K562 (cell line): ENCODE data around the gene OR7A5. TPM values are rescaled to one million over a fixed set of nuclear protein-coding genes. Genes with fewer than 3 reads are reported as not detected.
"Not testable (repeated sequence)": the region's sequence is repeated elsewhere in the genome, so short reads cannot be mapped to it uniquely, and the experiment has no call there.

Experiments
- ATAC-seq: fragments of 200-7000 bp; cut with Tn5 transposase; 3 replicates; pipeline ENCODE4 v1.9.1; 2020; ENCODE audit warnings: moderate library complexity
- BruUV-seq: library from RNA; stranded (reverse); fragments of 400-500 nt; replicated peaks from 2 replicates; lab custom pipeline; 2021; lab: Mats Ljungman, UMichigan
- CTCF ChIA-PET: fragments of 300-600 bp; formaldehyde crosslinking; extraction: SDS; loops from one replicate; lab custom pipeline; 2021; ENCODE audit warnings: low intra/inter-chr PET ratio; lab: Yijun Ruan, JAX
- POLR2A ChIA-PET: fragments of 300-600, 350-650 bp; sonication (Branson Sonifier 250); formaldehyde crosslinking; extraction: SDS; loops from one replicate; lab custom pipeline; 2021; ENCODE audit warnings: antibody characterized with exemption, inconsistent platforms; lab: Yijun Ruan, JAX
- DNase-seq, 4 experiments: peaks; one replicate each; pipeline versions ENCODE4 v3.0.0 to v3.0.0-alpha.2; 2011 to 2018; ENCODE audit warnings: low spot score in 3 of 4, mixed read lengths in 3 of 4; ENCODE audit errors: extremely low read depth in 1 of 4
- FAIRE-seq: peaks from 2 replicates; lab custom pipeline; 2011; peaks lifted over from hg19 to GRCh38; lab: Jason Lieb, UNC
- H2AFZ ChIP-seq: 2 replicates; pipeline ENCODE4 v1.6.0; 2011; ENCODE audit warnings: low read depth, low read length, control low read depth, inconsistent platforms
- H3K27ac ChIP-seq: fragments of 200-600 bp; 3 replicates; pipeline ENCODE4 v1.8.0; 2011; ENCODE audit warnings: low read depth, mild to moderate bottlenecking, control low read depth, inconsistent platforms, low read length, moderate library complexity, mixed read lengths; ENCODE audit errors: extremely low read depth
- H3K27me3 ChIP-seq, 2 experiments: fragments of 300-600 bp in 1 of 2; 2 replicates in 1 of 2; 3 replicates in 1 of 2; pipeline versions ENCODE4 v1.6.0 to v1.8.0; 2011; ENCODE audit warnings: inconsistent platforms in 2 of 2, low read length in 2 of 2, mild to moderate bottlenecking in 1 of 2, mixed read lengths in 1 of 2, moderate library complexity in 1 of 2; ENCODE audit not compliant: control insufficient read depth in 2 of 2, insufficient read depth in 2 of 2
- H3K36me3 ChIP-seq: fragments of 300-600 bp; 3 replicates; pipeline ENCODE4 v1.8.0; 2011; ENCODE audit warnings: mild to moderate bottlenecking, low read length, inconsistent platforms; ENCODE audit not compliant: control insufficient read depth, insufficient read depth
- H3K4me1 ChIP-seq, 2 experiments: fragments of 200-600 bp in 1 of 2; replicated peaks in 1 of 2; 2 replicates in 1 of 2; 3 replicates in 1 of 2; pipeline versions ENCODE4 v1.5.1 to v1.8.0; 2011; ENCODE audit warnings: inconsistent platforms in 2 of 2, low read length in 2 of 2, mild to moderate bottlenecking in 1 of 2, mixed read lengths in 1 of 2, moderate library complexity in 1 of 2; ENCODE audit not compliant: control insufficient read depth in 2 of 2, insufficient read depth in 2 of 2
- H3K4me2 ChIP-seq: 2 replicates; pipeline ENCODE4 v1.6.1; 2011; ENCODE audit warnings: low read length, control low read depth, inconsistent platforms, mixed read lengths; ENCODE audit not compliant: insufficient read depth
- H3K4me3 ChIP-seq: fragments of 200-600 bp; sonication (generic), shearing (Covaris generic); 2 replicates; pipeline ENCODE4 v1.5.1; 2016; ENCODE audit warnings: control low read depth, inconsistent platforms
- H3K79me2 ChIP-seq: fragments of 200-600 bp; 3 replicates; pipeline ENCODE4 v1.8.0; 2011; ENCODE audit warnings: low read length, inconsistent platforms; ENCODE audit not compliant: control insufficient read depth, insufficient read depth
- H3K9ac ChIP-seq, 2 experiments: 2 replicates each; pipeline versions ENCODE4 v1.6.0 to v1.6.1; 2011; ENCODE audit warnings: low read depth in 2 of 2, low read length in 2 of 2, control low read depth in 1 of 2, inconsistent platforms in 1 of 2, mild to moderate bottlenecking in 1 of 2, mixed read lengths in 1 of 2; ENCODE audit not compliant: insufficient read depth in 1 of 2
- H3K9me1 ChIP-seq: one replicate; pipeline ENCODE4 v1.6.0; 2011; ENCODE audit warnings: inconsistent platforms, mild to moderate bottlenecking, low read length, moderate library complexity; ENCODE audit not compliant: control insufficient read depth, insufficient read depth
- H3K9me3 ChIP-seq: replicated peaks from 2 replicates; pipeline ENCODE4 v1.5.1; 2011; ENCODE audit warnings: low read depth, low read length, inconsistent platforms; ENCODE audit not compliant: control insufficient read depth, insufficient read depth
- H4K20me1 ChIP-seq: replicated peaks from 2 replicates; pipeline ENCODE4 v1.6.1; 2011; ENCODE audit warnings: low read length, inconsistent platforms, mixed read lengths; ENCODE audit not compliant: control insufficient read depth, insufficient read depth
- ARID1B ChIP-seq: fragments of 450-650 bp; IDR thresholded peaks from 2 replicates; pipeline ENCODE4 v1.6.1; 2016; ENCODE audit warnings: antibody characterized with exemption, mild to moderate bottlenecking, inconsistent platforms
- ERF ChIP-seq: fragments of 450-650 bp; formaldehyde crosslinking; IDR thresholded peaks from 2 replicates; pipeline ENCODE4 v1.4.0; 2020; ENCODE audit warnings: mild to moderate bottlenecking, mixed read lengths
- HNRNPH1 ChIP-seq: fragments of 200-400 bp; formaldehyde crosslinking; optimal IDR thresholded peaks from 2 replicates; pipeline ENCODE3; 2017; ENCODE audit warnings: low read depth, mild to moderate bottlenecking, low read length, moderate library complexity
- NFE2 ChIP-seq: IDR thresholded peaks from 2 replicates; pipeline ENCODE4 v1.6.1; 2014; ENCODE audit warnings: antibody characterized with exemption, low read depth
- NFIC ChIP-seq: fragments of 450-650 bp; IDR thresholded peaks from 2 replicates; pipeline ENCODE4 v1.6.1; 2017; ENCODE audit warnings: mild to moderate bottlenecking, inconsistent platforms
- NFIX ChIP-seq: fragments of 250-450 bp; sonication (Bioruptor Pico); IDR thresholded peaks from 2 replicates; pipeline ENCODE4 v1.4.0; 2020; ENCODE audit warnings: low read depth, mild to moderate bottlenecking, moderate library complexity
- POLR2AphosphoS5 ChIP-seq: IDR thresholded peaks from 2 replicates; pipeline ENCODE4 v1.6.1; 2011; ENCODE audit warnings: mild to moderate bottlenecking, low read depth, low read length, moderate library complexity; ENCODE audit not compliant: control insufficient read depth, insufficient read depth
- POLR2B ChIP-seq: fragments of 450-650 bp; IDR thresholded peaks from 2 replicates; pipeline ENCODE4 v1.6.1; 2018; ENCODE audit warnings: low read depth; ENCODE audit not compliant: partially characterized antibody
- XRCC5 ChIP-seq: fragments of 200-400 bp; formaldehyde crosslinking; IDR thresholded peaks from 2 replicates; pipeline ENCODE4 v1.6.1; 2017; ENCODE audit warnings: low read depth, mild to moderate bottlenecking, low read length
- ZNF165 ChIP-seq: fragments of 250-450 bp; sonication (Bioruptor Pico); IDR thresholded peaks from 2 replicates; pipeline ENCODE4 v1.4.0; 2020; ENCODE audit warnings: borderline replicate concordance
- whole genome bisulfite sequencing: fragments of 100-300 bp; shearing (Covaris generic); methylation state at CpG from one replicate; pipeline ENCODE4 v1.1.6; 2016; ENCODE audit warnings: low coverage, mixed read lengths; ENCODE audit not compliant: insufficient coverage; ENCODE audit errors: missing lambda C conversion rate; 5-methylcytosine and 5-hydroxymethylcytosine counted together
- in situ Hi-C: fragments of 300-500 bp; cut with MboI; formaldehyde crosslinking; loops from 4 replicates; pipeline ENCODE4 v1.15.0; 2018; ENCODE audit warnings: inconsistent platforms, mixed read lengths
- intact Hi-C: fragments of 100-400 bp; cut with micrococcal nuclease; formaldehyde crosslinking; loops from 2 replicates; pipeline ENCODE4 v1.14.2; 2022
- polyA plus RNA-seq, 8 experiments: library from polyadenylated mRNA; depleted of rRNA in 4 of 8; stranded (reverse) in 5 of 8; unstranded in 3 of 8; fragments of >200 nt; fragmentation: Nextera tagmentation in 2 of 8; fragmentation: Illumina TruSeq in 1 of 8; extraction: Ambion mirVana in 2 of 8; extraction: Trizol in 1 of 8; gene quantifications; 2 replicates each; pipeline versions ENCODE4 v1.2.1 to v1.2.3, GENCODE V29; 2011 to 2014; ENCODE audit warnings: inconsistent platforms in 1 of 8, missing spikeins in 1 of 8
- total RNA-seq, 7 experiments: library from RNA; depleted of rRNA in 6 of 7; stranded (reverse); fragments of >200 nt in 6 of 7; fragmentation: Illumina TruSeq in 2 of 7; extraction: Trizol in 2 of 7; gene quantifications; 2 replicates each; pipeline versions ENCODE4 v1.2.1 to v1.2.3, GENCODE V29; 2011 to 2021; ENCODE audit warnings: low replicate concordance in 1 of 7

OR7A5 gene
- total and polyA plus RNA-seq, 9 of the 15 experiments (the other 6 are each of a cell fraction or from before 2014, with no cell fraction given): not detected

GRCh38 chr19:14792250-14792649, 42.7 kb downstream of the OR7A5 start:
- H3K36me3 ChIP-seq, CTCF ChIA-PET, H3K9me1 ChIP-seq, H2AFZ ChIP-seq, H3K27me3 ChIP-seq, H3K4me1 ChIP-seq, BruUV-seq, intact Hi-C loops, DNase-seq, H3K79me2 ChIP-seq, FAIRE-seq, H3K27ac ChIP-seq, H4K20me1 ChIP-seq, H3K9ac ChIP-seq, POLR2A ChIA-PET, in situ Hi-C loops, H3K9me3 ChIP-seq, H3K4me2 ChIP-seq, H3K4me3 ChIP-seq, ATAC-seq: not testable (repeated sequence)
- TF ChIP-seq NFIX (CRISPR knock-in tag) (peak; percentile 25; the same call in 1 of the 2 replicates), NFIC (peak; percentile 74)
- WGBS: 55% methylated on average over 6 of the region's 6 CpGs

GRCh38 chr19:14786421-14786851, 48.5 kb downstream of the OR7A5 start:
- no peaks in the 10 kb centered on the region for H3K9me3 ChIP-seq
- H2AFZ ChIP-seq: peak overlapping the region; percentile 84
- peaks cover 23 to 27% of the 10 kb centered on the region in 2 experiments for H3K4me1 ChIP-seq
- H3K9me1 ChIP-seq: no peaks in the 10 kb centered on the region
- FAIRE-seq (peak; percentile 15), ATAC-seq (peak; percentile 72), DNase-seq (peak; percentile 68 to 74 (median 73))
- peak overlapping the region; percentile 60 for H3K4me2 ChIP-seq
- no peaks in the 10 kb centered on the region for H3K79me2 ChIP-seq
- H3K27ac ChIP-seq: no peak overlapping the region; the same call in 2 of the 3 replicates
- H4K20me1 ChIP-seq: no peaks in the 10 kb centered on the region
- WGBS: 16% methylated on average over 12 of the region's 18 CpGs
- ChIA-PET CTCF (interaction anchor here (0.8 kb wide), 2 partner anchors 238 to 392 kb away, joined by 3 read pairs; no protein-coding TSS in a partner anchor), POLR2A (interaction anchor here (0.6 to 1.1 kb wide), 5 partner anchors 9 to 327 kb away, joined by 3 read pairs; no protein-coding TSS in a partner anchor)
- H3K36me3 ChIP-seq: no peaks in the 10 kb centered on the region
- no peaks in the 10 kb centered on the region for H3K27me3 ChIP-seq
- H3K9ac ChIP-seq: peak overlapping the region; percentile 41 to 66; a peak in 2 of 4 replicates
- intact Hi-C loops (loop anchor here (1.0 kb wide), 1 partner anchor 102 kb away; no protein-coding TSS in a partner anchor), in situ Hi-C loops (loop anchor here (10.0 kb wide), 1 partner anchor 212 kb away; the partner anchor contains the start of gene NDUFB7)
- no TSS peak for BruUV-seq
- 0 out of 2 replicates have a peak overlapping the region, but pooled peaks have one; percentile 5 for H3K4me3 ChIP-seq
- TF ChIP-seq ZNF165 (no peak), NFE2 (no peak), XRCC5 (peak; percentile 16; the same call in 1 of the 2 replicates), ARID1B (no peak), HNRNPH1 (no peak), POLR2B (no peak), ERF (CRISPR knock-in tag) (no peak), POLR2AphosphoS5 (no peak)
